Endothelial cell of umbilical vein (primary cell): ENCODE data around the gene RECQL5. TPM values are rescaled to one million over a fixed set of nuclear protein-coding genes. Genes with fewer than 3 reads are reported as not detected.

Source experiments
- BruUV-seq: library from RNA; stranded (reverse); fragments of 400-500 nt; replicated peaks from 2 replicates; lab custom pipeline; 2021; lab: Mats Ljungman, UMichigan
- CTCF ChIA-PET: fragments of 300-600, 350-600 bp; sonication (Branson Sonifier 250); formaldehyde crosslinking; loops from one replicate; lab custom pipeline; 2021; ENCODE audit warnings: antibody characterized with exemption, inconsistent platforms; lab: Charles Lee
- POLR2A ChIA-PET: fragments of 300-600, 350-600 bp; sonication (Branson Sonifier 250); formaldehyde crosslinking; loops from one replicate; lab custom pipeline; 2021; ENCODE audit warnings: antibody characterized with exemption, inconsistent platforms; lab: Charles Lee
- DNase-seq: peaks from one replicate; pipeline ENCODE4 v3.0.0-alpha.2; 2011; ENCODE audit warnings: low read depth, low spot score
- FAIRE-seq: peaks from 2 replicates; lab custom pipeline; 2011; peaks lifted over from hg19 to GRCh38; lab: Jason Lieb, UNC
- H2AFZ ChIP-seq: 2 replicates; pipeline ENCODE4 v1.6.0; 2012; ENCODE audit warnings: low read depth, low read length, control low read depth, inconsistent platforms
- H3K27ac ChIP-seq: 2 replicates; pipeline ENCODE4 v1.5.1; 2011; ENCODE audit warnings: low read depth, mild to moderate bottlenecking, control low read depth, low read length, moderate library complexity; ENCODE audit not compliant: insufficient read depth
- H3K27me3 ChIP-seq, 2 experiments: 2 replicates each; pipeline versions ENCODE4 v1.6.0 to v1.6.1; 2011; ENCODE audit warnings: low read length in 2 of 2, mixed read lengths in 1 of 2; ENCODE audit not compliant: control insufficient read depth in 2 of 2, insufficient read depth in 2 of 2
- H3K36me3 ChIP-seq, 2 experiments: 2 replicates in 1 of 2; 3 replicates in 1 of 2; pipeline ENCODE4 v1.5.1; 2011; ENCODE audit warnings: low read length in 2 of 2, mild to moderate bottlenecking in 1 of 2, moderate library complexity in 1 of 2; ENCODE audit not compliant: control insufficient read depth in 2 of 2, insufficient read depth in 2 of 2; ENCODE audit errors: extremely low read depth in 1 of 2
- H3K4me1 ChIP-seq: 3 replicates; pipeline ENCODE4 v1.5.1; 2011; ENCODE audit warnings: mild to moderate bottlenecking, low read length; ENCODE audit not compliant: control insufficient read depth, insufficient read depth; ENCODE audit errors: extremely low read depth
- H3K4me2 ChIP-seq: 2 replicates; pipeline ENCODE4 v1.6.1; 2011; ENCODE audit warnings: low read length, control low read depth, mixed read lengths; ENCODE audit not compliant: insufficient read depth
- H3K4me3 ChIP-seq, 3 experiments: fragments of 200-600 bp in 1 of 3; sonication (generic), shearing (Covaris generic) in 1 of 3; replicated peaks in 1 of 3; 2 replicates each; pipeline ENCODE4 v1.5.1; 2011 to 2016; ENCODE audit warnings: control low read depth in 3 of 3, low read length in 3 of 3, mild to moderate bottlenecking in 2 of 3, inconsistent platforms in 1 of 3, low read depth in 1 of 3, moderate library complexity in 1 of 3; ENCODE audit not compliant: insufficient read depth in 1 of 3
- H3K79me2 ChIP-seq: 2 replicates; pipeline ENCODE4 v1.6.0; 2012; ENCODE audit warnings: low read length, inconsistent platforms; ENCODE audit not compliant: control insufficient read depth, insufficient read depth
- H3K9ac ChIP-seq: replicated peaks from 2 replicates; pipeline ENCODE3; 2011; ENCODE audit warnings: low read length, control low read depth; ENCODE audit not compliant: insufficient read depth; ENCODE audit errors: extremely low read depth
- H3K9me1 ChIP-seq: replicated peaks from 3 replicates; pipeline ENCODE4 v1.6.0; 2011; ENCODE audit warnings: mild to moderate bottlenecking, low read length; ENCODE audit not compliant: control insufficient read depth, insufficient read depth; ENCODE audit errors: extremely low read depth
- H3K9me3 ChIP-seq: replicated peaks from 2 replicates; pipeline ENCODE4 v1.5.1; 2012; ENCODE audit warnings: low read length, inconsistent platforms; ENCODE audit not compliant: control insufficient read depth, insufficient read depth
- H4K20me1 ChIP-seq: replicated peaks from 2 replicates; pipeline ENCODE3; 2011; ENCODE audit warnings: mild to moderate bottlenecking, low read length; ENCODE audit not compliant: control insufficient read depth, insufficient read depth; ENCODE audit errors: extremely low read depth
- EZH2 ChIP-seq: IDR thresholded peaks from 2 replicates; pipeline ENCODE4 v1.6.1; 2012; ENCODE audit warnings: borderline replicate concordance, low read depth, mild to moderate bottlenecking, moderate library complexity, low read length, inconsistent platforms; ENCODE audit not compliant: severe bottlenecking
- JUN ChIP-seq: IDR thresholded peaks from 2 replicates; pipeline ENCODE4 v1.6.1; 2011; ENCODE audit warnings: borderline replicate concordance, low read depth; ENCODE audit not compliant: insufficient read length, insufficient read depth
- MYC ChIP-seq: IDR thresholded peaks from one replicate; pipeline ENCODE4 v1.6.1; 2011; ENCODE audit warnings: mild to moderate bottlenecking, low read depth, low read length
- POLR2AphosphoS5 ChIP-seq: IDR thresholded peaks from 2 replicates; pipeline ENCODE4 v1.6.1; 2012; ENCODE audit warnings: low read depth, mild to moderate bottlenecking, control low read depth, low read length, moderate library complexity; ENCODE audit not compliant: insufficient read depth
- dilution Hi-C: fragments of 300-500 bp; cut with MboI; formaldehyde crosslinking; loops from one replicate; pipeline ENCODE4 v1.15.0; 2019; ENCODE audit warnings: low sequenced_read_pairs; ENCODE audit not compliant: extremely low pct_ligation_motif_present
- intact Hi-C: fragments of 100-400 bp; cut with micrococcal nuclease; formaldehyde crosslinking; loops from one replicate; pipeline ENCODE4 v1.10.0; 2022
- polyA plus RNA-seq, 4 experiments: library from polyadenylated mRNA; depleted of rRNA in 3 of 4; stranded (reverse) in 3 of 4; unstranded in 1 of 4; fragments of >200 nt; gene quantifications; 2 replicates each; pipeline versions ENCODE4 v1.2.1 to v1.2.3, GENCODE V29; 2011 to 2012; ENCODE audit warnings: missing spikeins in 1 of 4
- total RNA-seq: library from RNA; stranded (reverse); gene quantifications from 2 replicates; pipeline ENCODE4 v1.2.3, GENCODE V29; 2021
- TF ChIP-seq, protein P1 (sequence below), 2 donors: IDR thresholded peaks; 1 replicate in 1 of 2; 2 replicates in 1 of 2; pipeline ENCODE4 v1.5.1; 2011; ENCODE audit warnings: low read length in 2 of 2, mild to moderate bottlenecking in 2 of 2, moderate library complexity in 2 of 2, control low read depth in 1 of 2, inconsistent platforms in 1 of 2, low read depth in 1 of 2; ENCODE audit not compliant: insufficient read depth in 1 of 2; ENCODE audit errors: extremely low read depth in 1 of 2

RECQL5 gene
- total and polyA plus RNA-seq, 2 donors (not counting 3 experiments of a cell fraction or from before 2014, with no cell fraction given): 21.3 to 30.7 TPM

DNA sequence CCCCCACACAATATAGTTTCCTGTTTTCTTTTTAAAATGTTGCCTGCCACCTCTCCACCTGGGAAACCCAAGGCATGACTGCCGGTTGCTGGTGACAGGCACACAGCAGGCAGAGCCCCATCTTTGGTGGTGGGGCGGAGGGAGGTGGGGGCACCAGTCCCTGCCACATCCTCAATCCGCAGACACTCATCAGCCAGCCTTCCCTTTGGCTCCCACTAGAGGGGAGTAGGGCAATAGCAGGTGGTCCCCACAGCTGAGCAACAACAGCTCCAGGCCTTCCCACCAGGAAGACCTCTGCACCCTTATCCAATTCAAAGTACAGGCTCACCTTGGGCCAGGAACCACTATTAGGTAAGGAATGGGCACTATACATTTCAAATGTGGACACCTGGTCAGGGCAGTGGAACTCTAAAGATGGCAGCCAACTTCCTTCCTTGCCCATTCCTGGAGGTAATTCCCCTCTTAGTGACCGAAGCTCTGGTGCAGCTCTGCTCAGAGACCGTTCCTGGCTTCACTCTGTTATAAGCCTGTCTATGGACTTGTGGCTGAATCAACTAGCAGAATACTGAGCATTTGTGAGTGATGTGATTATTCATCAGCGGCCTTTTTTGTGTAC, 13.9 kb downstream of the RECQL5 start:
- no peak for FAIRE-seq
- peak; percentile 56 for DNase-seq
- Histone ChIP-seq H3K9me1 (no peaks in the 10 kb centered on the region), H3K36me3 (peaks cover 6 to 10% of the 10 kb centered on the region in 2 experiments), H3K4me1 (peaks cover 8% of the 10 kb centered on the region), H3K27me3 (no peaks in the 10 kb centered on the region), H3K27ac (no peak overlapping the region), H3K9ac (no peak overlapping the region), H3K79me2 (no peaks in the 10 kb centered on the region), H4K20me1 (no peaks in the 10 kb centered on the region), H2AFZ (no peak overlapping the region), H3K9me3 (no peaks in the 10 kb centered on the region), H3K4me3 (no peak overlapping the region), H3K4me2 (no peak overlapping the region)
- BruUV-seq: no TSS peak
- dilution Hi-C loops (no loop called here), intact Hi-C loops (loop anchor here (1.0 kb wide), 1 partner anchor 20 kb away; the partner anchor contains the start of gene SMIM5)
- ChIA-PET CTCF (interaction anchor here (0.7 to 19.2 kb wide), 17 partner anchors 12 to 96 kb away, joined by 3 to 446 read pairs (median 6); partner anchors contain the start of genes ITGB4, RECQL5, SAP30BP and SMIM5), POLR2A (no interaction called here)
- TF ChIP-seq EZH2 (no peak), POLR2AphosphoS5 (no peak), JUN (no peak), MYC (no peak)
- TF ChIP-seq, protein P1, sequence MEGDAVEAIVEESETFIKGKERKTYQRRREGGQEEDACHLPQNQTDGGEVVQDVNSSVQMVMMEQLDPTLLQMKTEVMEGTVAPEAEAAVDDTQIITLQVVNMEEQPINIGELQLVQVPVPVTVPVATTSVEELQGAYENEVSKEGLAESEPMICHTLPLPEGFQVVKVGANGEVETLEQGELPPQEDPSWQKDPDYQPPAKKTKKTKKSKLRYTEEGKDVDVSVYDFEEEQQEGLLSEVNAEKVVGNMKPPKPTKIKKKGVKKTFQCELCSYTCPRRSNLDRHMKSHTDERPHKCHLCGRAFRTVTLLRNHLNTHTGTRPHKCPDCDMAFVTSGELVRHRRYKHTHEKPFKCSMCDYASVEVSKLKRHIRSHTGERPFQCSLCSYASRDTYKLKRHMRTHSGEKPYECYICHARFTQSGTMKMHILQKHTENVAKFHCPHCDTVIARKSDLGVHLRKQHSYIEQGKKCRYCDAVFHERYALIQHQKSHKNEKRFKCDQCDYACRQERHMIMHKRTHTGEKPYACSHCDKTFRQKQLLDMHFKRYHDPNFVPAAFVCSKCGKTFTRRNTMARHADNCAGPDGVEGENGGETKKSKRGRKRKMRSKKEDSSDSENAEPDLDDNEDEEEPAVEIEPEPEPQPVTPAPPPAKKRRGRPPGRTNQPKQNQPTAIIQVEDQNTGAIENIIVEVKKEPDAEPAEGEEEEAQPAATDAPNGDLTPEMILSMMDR (IDR thresholded peaks at IDR 0.05; ENCODE audit: extremely low read depth in 1 of 2, insufficient read depth in 1 of 2, low read depth in 1 of 2, low read length in 2 of 2): peak; percentile 77 to 86
